ENCODE results near the gene MYO5A.
A peak's percentile ranks its signal among the peaks of the same experiment; 100 is the strongest.
"Not testable (repeated sequence)": the region's sequence is repeated elsewhere in the genome, so short reads cannot be mapped to it uniquely, and the experiment has no call there.

MYO5A gene

DNA sequence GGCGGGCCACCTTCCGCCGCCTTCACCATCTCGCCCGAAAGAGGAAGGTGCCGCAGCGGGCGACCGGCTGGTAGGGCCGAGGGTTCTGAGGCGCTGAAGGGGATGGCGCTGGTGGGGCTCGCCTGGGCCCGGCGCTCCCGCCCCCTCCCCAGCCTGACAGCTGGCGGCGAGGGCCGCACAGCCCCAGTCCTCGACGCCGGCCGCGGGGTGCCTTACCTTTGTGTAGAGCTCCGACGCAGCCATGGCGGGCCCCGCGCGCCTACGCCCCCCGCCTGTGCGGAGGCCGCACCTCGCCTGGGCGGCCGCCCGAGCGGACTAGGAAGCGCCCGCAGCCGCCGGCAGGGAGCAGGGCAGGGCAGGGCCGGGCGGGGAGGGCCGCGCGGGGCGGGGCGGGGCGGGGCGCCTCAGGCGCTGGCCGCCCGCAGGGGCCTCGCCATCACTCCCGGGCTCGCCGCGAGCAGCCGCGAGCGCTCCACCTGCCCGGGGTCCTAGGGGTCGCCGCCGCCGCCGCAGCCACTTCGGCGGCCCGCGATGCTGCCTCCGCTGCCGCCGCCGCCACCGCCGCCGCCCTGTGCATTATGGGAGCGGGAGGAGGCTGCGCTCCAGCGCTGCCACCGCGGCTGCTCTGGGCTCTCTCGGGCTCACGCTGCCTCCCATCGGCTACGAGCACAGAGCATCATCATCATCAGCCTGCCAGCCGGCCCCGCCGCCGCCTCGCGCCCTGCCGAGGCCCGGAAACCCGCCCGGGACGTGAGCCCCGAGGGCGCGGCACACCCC lies at the start of gene MYO5A:
TSS of gene MYO5A (minus strand) at position 317 of the 777 bp plus-strand sequence. CDS start at position 243, 74 bp downstream.
- peak; percentile 1 for DNase-seq

- DNase-seq = no peak
These were observed 48.0 kb upstream of the MYO5A start for GRCh38 chr15:52576692-52577091.

DNA sequence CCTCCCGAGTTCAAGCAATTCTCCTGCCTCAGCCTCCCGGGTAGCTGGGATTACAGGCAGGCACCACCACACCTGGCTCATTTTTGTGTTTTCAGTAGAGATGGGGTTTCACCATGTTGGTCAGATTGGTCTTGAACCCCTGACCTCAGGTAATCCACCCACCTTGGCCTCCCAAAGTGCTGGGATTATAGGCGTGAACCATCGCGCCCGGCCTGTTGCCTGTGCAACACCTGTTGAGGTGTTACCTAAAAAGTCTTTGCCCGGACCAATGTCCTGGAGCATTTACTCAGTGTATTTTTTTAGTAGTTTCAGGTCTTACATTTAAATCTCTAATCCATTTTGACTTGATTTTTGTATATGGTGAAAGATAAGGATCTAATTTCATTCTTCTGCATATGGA lies 46.9 kb upstream of the MYO5A start:
- DNase-seq = not testable (repeated sequence)

DNA sequence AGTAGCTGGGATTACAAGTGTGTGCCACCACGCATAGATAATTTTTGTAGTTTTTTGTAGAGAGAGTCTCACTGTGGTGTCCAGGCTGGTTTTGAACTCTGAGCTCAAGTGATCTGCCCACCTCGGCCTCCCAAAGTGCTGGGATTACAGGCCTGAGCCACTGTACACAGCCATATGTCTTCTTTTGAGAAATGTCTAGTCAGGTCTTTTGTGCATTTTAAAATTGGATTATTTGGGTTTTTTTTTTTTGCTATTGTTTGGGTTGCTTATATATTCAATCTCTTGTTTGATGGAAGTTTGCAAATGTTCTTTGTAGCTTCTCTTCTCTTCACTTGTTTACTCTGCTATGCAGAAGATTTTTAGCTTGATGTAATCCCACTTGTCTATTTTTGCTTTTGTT lies 46.4 kb upstream of the MYO5A start:
- DNase-seq = no peak

DNA sequence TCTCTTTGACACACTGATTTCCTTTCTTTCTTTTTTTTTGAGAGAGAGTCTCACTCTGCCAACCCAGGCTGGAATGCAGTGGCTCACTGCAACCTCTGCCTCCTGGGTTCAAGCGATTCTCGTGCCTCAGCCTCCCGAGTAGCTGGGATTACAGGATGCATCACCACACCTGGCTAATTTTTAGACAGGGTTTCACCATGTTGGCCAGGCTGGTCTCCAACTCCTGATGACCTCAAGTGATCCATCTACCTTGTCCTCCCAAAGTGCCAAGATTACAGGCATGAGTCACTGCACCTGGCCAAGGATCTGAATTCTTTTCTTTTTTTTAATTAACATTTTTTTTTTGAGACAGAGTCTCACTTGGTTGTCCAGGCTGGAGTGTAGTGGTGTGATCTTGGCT lies 45.9 kb upstream of the MYO5A start:
- not testable (repeated sequence) for DNase-seq

GRCh38 chr15:52568601-52569585 lies 40.2 kb upstream of the MYO5A start, which contains the start of gene ARPP19:
TSS of gene ARPP19 (minus strand) at chr15:52569030. CDS start at chr15:52568892, 138 bp downstream.
- DNase-seq = no peak

GRCh38 chr15:52567871-52568600 lies 39.4 kb upstream of the MYO5A start:
- no peak for DNase-seq

- DNase-seq = no peak
These were observed 38.2 kb upstream of the MYO5A start for GRCh38 chr15:52566889-52567288.

DNA sequence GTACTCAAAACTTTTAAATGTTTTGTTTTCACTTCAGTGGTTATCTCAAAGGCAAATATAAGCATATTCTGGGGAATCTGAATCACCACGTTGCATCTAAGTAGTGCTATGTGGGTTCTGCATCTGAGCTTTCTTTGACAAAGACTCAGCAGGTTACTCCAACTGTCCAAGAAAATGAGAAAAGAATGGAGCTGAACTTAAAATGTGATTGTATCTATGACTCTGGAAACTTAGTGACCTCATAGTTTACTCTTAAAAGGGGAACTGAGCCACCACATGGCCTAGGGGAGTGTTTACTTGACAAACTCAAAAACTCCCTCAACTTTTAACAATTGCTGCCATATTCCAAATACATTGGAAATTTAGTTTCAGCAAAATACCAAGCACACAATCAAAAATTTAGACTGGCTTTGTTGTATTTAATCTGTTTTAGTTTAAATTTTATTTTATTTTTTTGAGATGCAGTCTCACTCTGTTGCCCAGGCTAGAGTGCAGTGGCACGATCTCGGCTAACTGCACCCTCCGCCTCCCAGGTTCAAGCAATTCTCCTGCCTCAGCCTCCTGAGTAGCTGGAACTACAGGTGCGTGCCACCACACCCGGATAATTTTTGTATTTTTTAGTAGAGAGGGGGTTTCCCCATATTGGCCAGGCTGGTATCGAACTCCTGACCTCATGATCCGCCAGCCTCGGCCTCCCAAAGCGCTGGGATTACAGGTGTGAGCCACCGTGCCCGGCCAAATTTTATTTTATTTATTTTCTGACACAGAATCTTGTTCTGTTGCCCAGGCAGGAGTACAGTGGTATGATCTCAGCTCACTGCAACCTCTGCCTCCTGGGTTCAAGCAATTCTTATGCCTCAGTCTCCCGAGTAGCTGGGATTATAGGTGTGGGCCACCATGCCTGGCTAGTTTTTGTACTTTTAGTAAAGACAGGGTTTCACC lies 37.0 kb upstream of the MYO5A start:
- not testable (repeated sequence) for DNase-seq

- DNase-seq = no peak
These were observed 34.9 kb upstream of the MYO5A start for GRCh38 chr15:52563501-52564060.

- DNase-seq = no peak
These were observed 30.9 kb upstream of the MYO5A start for GRCh38 chr15:52559575-52559974.

DNA sequence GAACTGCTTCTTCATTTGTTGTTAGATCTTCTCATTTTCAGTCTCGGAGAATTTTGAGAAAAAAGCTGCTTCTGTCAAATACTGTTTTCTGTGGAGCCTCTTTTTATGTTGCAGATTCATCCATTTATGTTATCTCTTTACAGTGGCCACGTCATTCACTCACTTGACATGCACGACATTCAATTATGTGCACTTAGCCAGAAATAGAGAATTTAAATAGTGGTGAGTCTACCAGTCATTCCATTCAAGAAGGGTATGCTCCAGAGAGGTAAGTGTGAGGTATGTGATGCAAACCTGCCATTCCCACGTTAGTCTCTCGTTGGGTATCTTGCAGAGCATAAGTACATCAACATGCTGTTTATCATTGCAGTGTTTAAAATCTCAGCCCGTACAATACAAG lies 30.3 kb upstream of the MYO5A start:
- DNase-seq = no peak

DNA sequence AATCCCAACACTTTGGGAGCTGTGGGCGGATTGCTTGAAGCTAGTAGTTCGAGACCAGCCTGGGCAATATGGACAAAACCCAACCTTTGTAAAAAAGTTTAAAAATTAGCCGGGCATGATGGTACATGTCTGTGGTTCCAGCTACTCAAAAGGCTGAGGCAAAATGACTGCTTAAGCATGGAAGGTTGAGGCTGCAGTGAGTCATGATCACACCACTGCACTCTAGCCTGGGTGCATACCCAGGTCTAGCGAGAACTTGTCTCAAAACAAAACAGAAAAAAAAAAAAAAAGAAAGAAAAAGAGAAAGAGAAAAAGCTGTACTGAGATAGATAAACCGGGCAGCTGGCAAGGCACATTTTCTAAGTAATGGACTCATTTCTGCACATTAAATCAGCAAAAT lies 29.5 kb upstream of the MYO5A start:
- DNase-seq = no peak

GRCh38 chr15:52557274-52557641 lies 28.6 kb upstream of the MYO5A start:
- no peak for DNase-seq

- no peak for DNase-seq
These were observed 28.0 kb upstream of the MYO5A start for GRCh38 chr15:52556524-52557273.

GRCh38 chr15:52552303-52552702 lies 23.6 kb upstream of the MYO5A start:
- DNase-seq = no peak

DNA sequence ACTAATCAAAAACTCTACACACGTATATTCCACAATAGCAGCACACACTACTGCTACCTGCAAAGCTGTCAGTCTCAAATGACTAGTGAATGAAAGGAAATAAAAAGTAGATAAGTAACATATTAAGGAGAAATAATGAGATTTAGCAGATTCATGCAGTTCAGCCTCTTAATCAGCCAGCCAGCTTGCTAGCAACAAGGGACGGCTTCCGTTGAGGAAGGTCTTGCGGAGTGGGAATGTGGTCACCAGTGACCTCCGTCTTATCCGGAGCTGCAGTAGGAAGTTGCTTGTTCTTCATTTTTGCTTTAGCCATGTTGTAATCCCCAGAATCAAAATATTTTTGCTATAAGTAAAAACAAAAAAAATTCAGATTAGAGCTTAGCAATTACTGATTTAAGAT lies 23.1 kb upstream of the MYO5A start:
- no peak for DNase-seq

DNA sequence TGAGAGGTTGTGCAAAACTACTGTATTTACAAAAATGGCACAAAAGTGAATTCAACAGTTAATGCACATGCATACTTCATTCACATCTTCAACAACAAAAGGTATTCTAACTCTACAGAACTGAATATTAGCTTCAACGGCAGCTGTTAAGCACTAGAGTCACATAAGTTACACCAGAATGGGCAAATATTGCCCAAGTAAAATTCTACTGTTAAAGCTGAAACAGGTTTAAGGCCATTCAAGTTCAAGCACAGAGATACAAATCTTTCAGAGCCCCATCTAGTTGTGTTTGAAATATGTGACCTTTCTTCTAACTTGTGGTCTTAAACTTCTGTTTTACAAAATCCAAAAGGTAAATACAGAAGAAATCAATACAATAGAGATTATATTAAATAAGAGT lies 22.5 kb upstream of the MYO5A start:
- not testable (repeated sequence) for DNase-seq

DNA sequence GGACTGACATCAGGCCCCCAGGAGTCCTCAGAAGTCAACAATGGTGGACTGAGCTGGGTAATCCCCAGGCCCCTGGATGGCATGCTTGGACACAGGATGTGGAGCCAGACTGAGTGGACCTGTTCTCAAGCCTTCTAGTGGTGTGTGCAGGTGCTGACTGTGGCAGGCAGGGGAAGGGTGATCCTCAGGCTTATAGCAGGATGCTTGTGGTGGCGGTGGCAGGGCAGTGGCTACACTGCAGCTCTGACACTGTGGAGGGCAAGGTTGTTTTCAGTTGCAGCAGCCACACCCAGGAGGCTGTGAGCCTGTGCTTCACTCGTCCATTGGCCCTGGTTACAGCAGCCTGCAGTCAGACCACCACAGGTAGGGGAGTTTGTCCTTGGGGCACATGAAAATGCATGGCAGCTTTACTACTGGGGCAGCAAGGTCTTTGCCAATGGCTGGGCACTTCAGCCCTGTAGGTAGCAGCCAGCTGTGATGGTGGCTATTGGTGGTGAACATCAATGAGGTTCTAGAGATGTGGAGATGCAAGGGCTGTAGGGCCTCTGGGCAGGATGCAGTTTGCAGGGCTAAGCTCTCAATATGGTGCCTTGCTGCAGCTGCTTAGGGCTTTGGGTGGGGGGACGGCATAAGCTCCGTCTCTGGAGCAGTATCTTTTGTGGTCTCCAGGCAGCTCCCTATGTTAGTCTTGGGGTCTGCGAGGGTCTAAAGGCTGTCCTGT lies 17.5 kb upstream of the MYO5A start:
- DNase-seq = no peak

- DNase-seq = no peak
These were observed 11.8 kb upstream of the MYO5A start for GRCh38 chr15:52540374-52541012.
